ENCODE measurements around the gene KLK2. TPM values are rescaled to one million over a fixed set of nuclear protein-coding genes. Genes with fewer than 3 reads are reported as not detected.

Gene KLK2
- total RNA-seq, 2 donors from 2014 or later, result 3,344 to 10,024 TPM

DNA sequence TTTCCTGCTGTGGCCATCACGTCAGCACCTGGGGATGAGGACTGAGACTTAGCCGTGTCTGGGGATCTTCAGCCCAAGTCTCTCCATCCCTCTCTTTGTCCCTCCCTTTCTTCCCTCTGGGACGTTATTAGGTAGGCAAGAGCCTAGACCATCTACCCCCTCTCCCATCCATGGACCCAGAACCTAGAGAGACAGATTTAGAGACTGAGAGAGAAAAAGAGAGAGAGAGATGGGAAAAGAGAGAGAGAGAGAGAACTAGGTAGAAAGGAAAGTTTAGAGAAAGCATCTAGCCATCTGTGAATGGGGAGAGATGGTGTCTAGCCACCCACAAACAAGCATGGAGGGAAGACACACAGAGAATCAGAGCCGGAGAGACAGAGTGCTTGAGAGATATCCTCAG, 37.5 kb downstream of the KLK2 start:
- Histone ChIP-seq H3K36me3 (no peaks in the 10 kb centered on the region), H3K27me3 (replicated peaks; ENCODE audit: insufficient read depth) (no peaks in the 10 kb centered on the region), H3K9me3 (no peaks in the 10 kb centered on the region), H3K4me1 (replicated peaks) (no peaks in the 10 kb centered on the region), H3K27ac (no peak overlapping the region), H3K4me3 (no peak overlapping the region)
- DNase-seq (ENCODE audit: low spot score), result no peak
- WGBS, result 65% methylated on average over 4 of the region's 4 CpGs
- intact Hi-C loops (cut with DNase I), result no loop called here
- TF ChIP-seq POLR2A (IDR thresholded peaks at IDR 0.05), result no peak
- TF ChIP-seq POLR2AphosphoS5 (IDR thresholded peaks at IDR 0.05), result no peak
- TF ChIP-seq, protein P1, sequence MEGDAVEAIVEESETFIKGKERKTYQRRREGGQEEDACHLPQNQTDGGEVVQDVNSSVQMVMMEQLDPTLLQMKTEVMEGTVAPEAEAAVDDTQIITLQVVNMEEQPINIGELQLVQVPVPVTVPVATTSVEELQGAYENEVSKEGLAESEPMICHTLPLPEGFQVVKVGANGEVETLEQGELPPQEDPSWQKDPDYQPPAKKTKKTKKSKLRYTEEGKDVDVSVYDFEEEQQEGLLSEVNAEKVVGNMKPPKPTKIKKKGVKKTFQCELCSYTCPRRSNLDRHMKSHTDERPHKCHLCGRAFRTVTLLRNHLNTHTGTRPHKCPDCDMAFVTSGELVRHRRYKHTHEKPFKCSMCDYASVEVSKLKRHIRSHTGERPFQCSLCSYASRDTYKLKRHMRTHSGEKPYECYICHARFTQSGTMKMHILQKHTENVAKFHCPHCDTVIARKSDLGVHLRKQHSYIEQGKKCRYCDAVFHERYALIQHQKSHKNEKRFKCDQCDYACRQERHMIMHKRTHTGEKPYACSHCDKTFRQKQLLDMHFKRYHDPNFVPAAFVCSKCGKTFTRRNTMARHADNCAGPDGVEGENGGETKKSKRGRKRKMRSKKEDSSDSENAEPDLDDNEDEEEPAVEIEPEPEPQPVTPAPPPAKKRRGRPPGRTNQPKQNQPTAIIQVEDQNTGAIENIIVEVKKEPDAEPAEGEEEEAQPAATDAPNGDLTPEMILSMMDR (IDR thresholded peaks at IDR 0.05), result no peak

GRCh38 chr19:50911206-50912101, 38.2 kb downstream of the KLK2 start, which contains the start of gene KLK4:
KLK4 (minus strand) TSS chr19:50911395; CDS start chr19:50910738, 657 bp downstream.
- DNase-seq (ENCODE audit: low spot score), result no peak
- 70% methylated on average over 9 of the region's 9 CpGs for WGBS
- no peaks in the 10 kb centered on the region for H3K36me3 ChIP-seq
- no peak within 1 kb of the TSS for H3K4me3 ChIP-seq
- H3K27me3 ChIP-seq (replicated peaks; ENCODE audit: insufficient read depth), result no peaks in the 10 kb centered on the region
- intact Hi-C loops (cut with DNase I), result no loop called here
- TF ChIP-seq POLR2AphosphoS5 (IDR thresholded peaks at IDR 0.05) (no peak), POLR2A (IDR thresholded peaks at IDR 0.05) (no peak)
- TF ChIP-seq, protein P1 (IDR thresholded peaks at IDR 0.05), result no peak
- no peaks in the 10 kb centered on the region for H3K4me1 ChIP-seq (replicated peaks)
- H3K27ac ChIP-seq, result no peak within 1 kb of the TSS
- H3K9me3 ChIP-seq, result no peaks in the 10 kb centered on the region

GRCh38 chr19:50912102-50912599, 38.9 kb downstream of the KLK2 start:
- no peak overlapping the region for H3K4me3 ChIP-seq
- no peaks in the 10 kb centered on the region for H3K4me1 ChIP-seq (replicated peaks)
- H3K27me3 ChIP-seq (replicated peaks; ENCODE audit: insufficient read depth), result no peaks in the 10 kb centered on the region
- no peaks in the 10 kb centered on the region for H3K9me3 ChIP-seq
- H3K27ac ChIP-seq, result no peak overlapping the region
- WGBS, result 23% methylated on average over 21 of the region's 21 CpGs
- no peaks in the 10 kb centered on the region for H3K36me3 ChIP-seq
- no peak for DNase-seq (ENCODE audit: low spot score)
- intact Hi-C loops (cut with DNase I), result no loop called here
- no peak for TF ChIP-seq POLR2AphosphoS5 (IDR thresholded peaks at IDR 0.05)
- TF ChIP-seq POLR2A (IDR thresholded peaks at IDR 0.05), result no peak
- TF ChIP-seq, protein P1 (IDR thresholded peaks at IDR 0.05), result no peak

- Histone ChIP-seq H3K36me3 (no peaks in the 10 kb centered on the region), H3K27me3 (replicated peaks; ENCODE audit: insufficient read depth) (no peaks in the 10 kb centered on the region), H3K4me3 (no peak overlapping the region), H3K9me3 (no peaks in the 10 kb centered on the region), H3K4me1 (replicated peaks) (no peaks in the 10 kb centered on the region), H3K27ac (no peak overlapping the region)
- intact Hi-C loops (cut with DNase I), result no loop called here
- 12% methylated on average over 29 of the region's 29 CpGs for WGBS
- no peak for DNase-seq (ENCODE audit: low spot score)
- TF ChIP-seq, protein P1 (IDR thresholded peaks at IDR 0.05), result no peak
- no peak for TF ChIP-seq POLR2AphosphoS5 (IDR thresholded peaks at IDR 0.05)
- no peak for TF ChIP-seq POLR2A (IDR thresholded peaks at IDR 0.05)
Observed at GRCh38 chr19:50912727-50913716, 39.8 kb downstream of the KLK2 start.

Measured in prostate gland (tissue), 2 donors.